SH-SY5Y (cell line): ENCODE results near the gene PTDSS2.

Source experiments
- GATA2 ChIP-seq: IDR thresholded peaks from 2 replicates; pipeline ENCODE4 v1.6.1; 2011; ENCODE audit warnings: mild to moderate bottlenecking, low read depth, low read length
- GATA3 ChIP-seq: IDR thresholded peaks from 2 replicates; pipeline ENCODE4 v1.6.1; 2011; ENCODE audit warnings: low read depth, mild to moderate bottlenecking, low read length, moderate library complexity

Gene PTDSS2

GRCh38 chr11:438101-438844 lies 11.8 kb upstream of the PTDSS2 start:
- TF ChIP-seq GATA3 (no peak), GATA2 (no peak)

GRCh38 chr11:439315-440064 lies 10.6 kb upstream of the PTDSS2 start:
- TF ChIP-seq GATA2 (no peak), GATA3 (no peak)

- TF ChIP-seq GATA3 (no peak), GATA2 (no peak)
Measured at GRCh38 chr11:440065-441042, 9.7 kb upstream of the PTDSS2 start.

- no peak for TF ChIP-seq GATA3
- no peak for TF ChIP-seq GATA2
Measured at GRCh38 chr11:441043-441417, 9.0 kb upstream of the PTDSS2 start.

- TF ChIP-seq GATA3 (no peak), GATA2 (no peak)
Measured at GRCh38 chr11:441418-442274, 8.4 kb upstream of the PTDSS2 start, which contains the start of gene ANO9. Gene ANO9 (minus strand): TSS chr11:442011. CDS start chr11:441926, 85 bp downstream.

GRCh38 chr11:442611-443081 lies 7.4 kb upstream of the PTDSS2 start:
- no peak for TF ChIP-seq GATA3
- no peak for TF ChIP-seq GATA2

GRCh38 chr11:443542-444199 lies 6.4 kb upstream of the PTDSS2 start:
- TF ChIP-seq GATA2 (no peak), GATA3 (no peak)

- TF ChIP-seq GATA3: no peak
- no peak for TF ChIP-seq GATA2
Measured at GRCh38 chr11:444396-445144, 5.5 kb upstream of the PTDSS2 start.

- TF ChIP-seq GATA3 (no peak), GATA2 (no peak)
Measured at GRCh38 chr11:445765-446588, 4.1 kb upstream of the PTDSS2 start.

GRCh38 chr11:446891-447290 lies 3.2 kb upstream of the PTDSS2 start:
- TF ChIP-seq GATA2: no peak
- TF ChIP-seq GATA3: no peak
